Endodermal cell (in vitro differentiated cells): ENCODE results near the gene HAP1. TPM values are rescaled to one million over a fixed set of nuclear protein-coding genes. Genes with fewer than 3 reads are reported as not detected.
"Not testable (repeated sequence)": the region's sequence is repeated elsewhere in the genome, so short reads cannot be mapped to it uniquely, and the experiment has no call there.

Source experiments
- DNase-seq: peaks from one replicate; pipeline ENCODE4 v3.0.0-alpha.2; 2017
- H3K27ac ChIP-seq: 2 replicates; pipeline ENCODE4 v1.5.1; 2013; ENCODE audit warnings: mild to moderate bottlenecking, low read depth, low read length, moderate library complexity
- H3K27me3 ChIP-seq: 2 replicates; pipeline ENCODE4 v1.6.1; 2013; ENCODE audit warnings: mild to moderate bottlenecking, low read length, moderate library complexity; ENCODE audit not compliant: insufficient read depth, control insufficient read depth, poor library complexity, severe bottlenecking
- H3K36me3 ChIP-seq: 2 replicates; pipeline ENCODE4 v1.7.0; 2013; ENCODE audit warnings: mild to moderate bottlenecking, low read length, moderate library complexity; ENCODE audit not compliant: control insufficient read depth, insufficient read depth
- H3K4me1 ChIP-seq: one replicate; pipeline ENCODE4 v1.7.0; 2013; ENCODE audit warnings: low read length; ENCODE audit not compliant: control insufficient read depth, insufficient read depth
- H3K4me3 ChIP-seq: 2 replicates; pipeline ENCODE4 v1.5.1; 2013; ENCODE audit warnings: mild to moderate bottlenecking, low read length, moderate library complexity
- H3K9ac ChIP-seq: 2 replicates; pipeline ENCODE4 v1.6.1; 2013; ENCODE audit warnings: mild to moderate bottlenecking, low read length, moderate library complexity; ENCODE audit not compliant: poor library complexity, severe bottlenecking; ENCODE audit errors: extremely low read depth
- H3K9me3 ChIP-seq: 2 replicates; pipeline ENCODE4 v1.6.1; 2013; ENCODE audit warnings: mild to moderate bottlenecking, low read length, moderate library complexity; ENCODE audit not compliant: control insufficient read depth
- H3K27ac Mint-ChIP-seq: 2 replicates; pipeline ENCODE4 v1.8.0; 2020; ENCODE audit warnings: mixed read lengths
- H3K27me3 Mint-ChIP-seq: 2 replicates; pipeline ENCODE4 v1.8.0; 2021; ENCODE audit warnings: mild to moderate bottlenecking, mixed read lengths; ENCODE audit not compliant: insufficient read depth
- H3K36me3 Mint-ChIP-seq: 2 replicates; pipeline ENCODE4 v1.8.0; 2020; ENCODE audit warnings: low read depth, mixed read lengths
- H3K4me1 Mint-ChIP-seq: 2 replicates; pipeline ENCODE4 v1.8.0; 2020; ENCODE audit warnings: mixed read lengths
- H3K4me3 Mint-ChIP-seq: 2 replicates; pipeline ENCODE4 v1.8.0; 2020; ENCODE audit warnings: mild to moderate bottlenecking, moderate library complexity, mixed read lengths
- H3K9me3 Mint-ChIP-seq: 2 replicates; pipeline ENCODE4 v1.8.0; 2020; ENCODE audit warnings: mild to moderate bottlenecking, mixed read lengths
- CTCF ChIP-seq: fragments of 200-600 bp; sonication (generic); conservative IDR thresholded peaks from 2 replicates; pipeline ENCODE4 v1.5.0; 2021; ENCODE audit warnings: antibody characterized with exemption, mild to moderate bottlenecking
- WGBS, 2 experiments: methylation state at CpG; one replicate each; pipeline versions ENCODE4 v1.1.5 to v1.1.7; 2013; ENCODE audit warnings: missing lambda C conversion rate in 2 of 2, mixed read lengths in 1 of 2; ENCODE audit not compliant: insufficient coverage in 1 of 2, insufficient read length in 1 of 2; 5-methylcytosine and 5-hydroxymethylcytosine counted together
- total RNA-seq, 2 donors: library from RNA; stranded (reverse); fragmentation: NEBNext Ultra II Directional in 1 of 2; extraction: Animal tissue kit (Norgen Biotek cat#: 25700) in 1 of 2; gene quantifications; 2 replicates in 1 of 2; 3 replicates in 1 of 2; pipeline ENCODE4 v1.2.1, GENCODE V29; 2021

The HAP1 gene
- total RNA-seq, 2 donors from 2014 or later = 1.7 TPM

GRCh38 chr17:41707803-41708669 lies 26.4 kb downstream of the HAP1 start:
- Histone ChIP-seq H3K27ac (no peak overlapping the region), H3K27me3 (peaks cover 16% of the 10 kb centered on the region), H3K9me3 (no peaks in the 10 kb centered on the region), H3K4me1 (no peaks in the 10 kb centered on the region), H3K36me3 (no peaks in the 10 kb centered on the region), H3K9ac (no peak overlapping the region), H3K4me3 (no peak overlapping the region)
- 84 to 88% methylated on average over 8 to 10 of the region's 10 CpGs for WGBS, 2 experiments
- H3K27me3 Mint-ChIP-seq = peaks cover 87% of the 10 kb centered on the region
- no peak overlapping the region for H3K27ac Mint-ChIP-seq
- TF ChIP-seq CTCF = no peak
- H3K4me1 Mint-ChIP-seq = peaks cover 9% of the 10 kb centered on the region
- peaks cover 8% of the 10 kb centered on the region for H3K9me3 Mint-ChIP-seq
- no peaks in the 10 kb centered on the region for H3K36me3 Mint-ChIP-seq
- no peak for DNase-seq
- no peak overlapping the region for H3K4me3 Mint-ChIP-seq

GRCh38 chr17:41705271-41705991 lies 29.0 kb downstream of the HAP1 start:
- Histone ChIP-seq H3K9ac (no peak overlapping the region), H3K27me3 (peaks cover under 1% of the 10 kb centered on the region), H3K4me3 (no peak overlapping the region)

GRCh38 chr17:41702712-41703111 lies 31.7 kb downstream of the HAP1 start:
- no peak overlapping the region for H3K4me3 Mint-ChIP-seq
- no peaks in the 10 kb centered on the region for H3K9me3 ChIP-seq
- H3K36me3 ChIP-seq = no peaks in the 10 kb centered on the region
- no peaks in the 10 kb centered on the region for H3K36me3 Mint-ChIP-seq
- no peak for DNase-seq
- H3K27me3 ChIP-seq = no peaks in the 10 kb centered on the region
- no peak overlapping the region for H3K27ac Mint-ChIP-seq
- no peak overlapping the region for H3K9ac ChIP-seq
- peaks cover 9% of the 10 kb centered on the region for H3K4me1 Mint-ChIP-seq
- peaks cover 2% of the 10 kb centered on the region for H3K9me3 Mint-ChIP-seq
- H3K4me1 ChIP-seq = no peaks in the 10 kb centered on the region
- H3K4me3 ChIP-seq = no peak overlapping the region
- 93 to 96% methylated on average over 7 to 8 of the region's 8 CpGs for whole genome bisulfite sequencing, 2 experiments
- H3K27me3 Mint-ChIP-seq = peaks cover 46% of the 10 kb centered on the region
- TF ChIP-seq CTCF = no peak
- no peak overlapping the region for H3K27ac ChIP-seq

More at GRCh38 chr17:41705271-41705991, 29.0 kb downstream of the HAP1 start:
- Mint-ChIP-seq H3K9me3 (peaks cover 8% of the 10 kb centered on the region), H3K36me3 (no peaks in the 10 kb centered on the region), H3K27ac (no peak overlapping the region), H3K4me3 (no peak overlapping the region), H3K27me3 (peaks cover 74% of the 10 kb centered on the region), H3K4me1 (peaks cover 9% of the 10 kb centered on the region)
- WGBS, 2 experiments = 42 to 54% methylated on average over 11 to 13 of the region's 13 CpGs
- TF ChIP-seq CTCF = no peak
- H3K9me3 ChIP-seq = no peaks in the 10 kb centered on the region
- no peaks in the 10 kb centered on the region for H3K4me1 ChIP-seq
- peak; percentile 81 for DNase-seq
- H3K27ac ChIP-seq = no peak overlapping the region
- H3K36me3 ChIP-seq = no peaks in the 10 kb centered on the region

- peaks cover 28% of the 10 kb centered on the region for H3K27me3 Mint-ChIP-seq
- H3K4me3 Mint-ChIP-seq = not testable (repeated sequence)
- 83 to 93% methylated on average over 3 of the region's 3 CpGs for WGBS, 2 experiments
These were observed 33.6 kb downstream of the HAP1 start for GRCh38 chr17:41700843-41701242.

More at GRCh38 chr17:41700843-41701242, 33.6 kb downstream of the HAP1 start:
- H3K4me3 ChIP-seq, DNase-seq, H3K27ac ChIP-seq, H3K9me3 ChIP-seq, H3K4me1 ChIP-seq, H3K36me3 ChIP-seq, H3K27ac Mint-ChIP-seq, H3K9ac ChIP-seq, H3K9me3 Mint-ChIP-seq, H3K36me3 Mint-ChIP-seq, H3K27me3 ChIP-seq: not testable (repeated sequence)
- H3K4me1 Mint-ChIP-seq = peaks cover 14% of the 10 kb centered on the region
